Endothelial cell of umbilical vein (primary cell): ENCODE data around the gene CABLES1.

Experiments used
- CTCF ChIP-seq, 2 donors: IDR thresholded peaks; 1 replicate in 1 of 2; 2 replicates in 1 of 2; pipeline ENCODE4 v1.5.1; 2011; ENCODE audit warnings: low read length in 2 of 2, mild to moderate bottlenecking in 2 of 2, moderate library complexity in 2 of 2, control low read depth in 1 of 2, inconsistent platforms in 1 of 2, low read depth in 1 of 2; ENCODE audit not compliant: insufficient read depth in 1 of 2; ENCODE audit errors: extremely low read depth in 1 of 2
- JUN ChIP-seq: IDR thresholded peaks from 2 replicates; pipeline ENCODE4 v1.6.1; 2011; ENCODE audit warnings: borderline replicate concordance, low read depth; ENCODE audit not compliant: insufficient read length, insufficient read depth
- MAX ChIP-seq: IDR thresholded peaks from 2 replicates; pipeline ENCODE4 v1.6.1; 2011; ENCODE audit not compliant: insufficient read depth, insufficient read length
- POLR2A ChIP-seq: IDR thresholded peaks from 2 replicates; pipeline ENCODE4 v1.6.1; 2012; ENCODE audit warnings: low read depth, mild to moderate bottlenecking, control low read depth, low read length
- POLR2AphosphoS5 ChIP-seq: IDR thresholded peaks from 2 replicates; pipeline ENCODE4 v1.6.1; 2012; ENCODE audit warnings: low read depth, mild to moderate bottlenecking, control low read depth, low read length, moderate library complexity; ENCODE audit not compliant: insufficient read depth

- TF ChIP-seq MAX (no peak), CTCF (IDR thresholded peaks at IDR 0.05; ENCODE audit: extremely low read depth in 1 of 2, insufficient read depth in 1 of 2, low read depth in 1 of 2, low read length in 2 of 2) (no peak), POLR2A (no peak), POLR2AphosphoS5 (no peak), JUN (no peak)
These were observed 453 bp downstream of the CABLES1 start for GRCh38 chr18:23135550-23136325.
